Measurements from ENCODE around the gene SPINK7.
"Not testable (repeated sequence)": the region's sequence is repeated elsewhere in the genome, so short reads cannot be mapped to it uniquely, and the experiment has no call there.

The SPINK7 gene

DNA sequence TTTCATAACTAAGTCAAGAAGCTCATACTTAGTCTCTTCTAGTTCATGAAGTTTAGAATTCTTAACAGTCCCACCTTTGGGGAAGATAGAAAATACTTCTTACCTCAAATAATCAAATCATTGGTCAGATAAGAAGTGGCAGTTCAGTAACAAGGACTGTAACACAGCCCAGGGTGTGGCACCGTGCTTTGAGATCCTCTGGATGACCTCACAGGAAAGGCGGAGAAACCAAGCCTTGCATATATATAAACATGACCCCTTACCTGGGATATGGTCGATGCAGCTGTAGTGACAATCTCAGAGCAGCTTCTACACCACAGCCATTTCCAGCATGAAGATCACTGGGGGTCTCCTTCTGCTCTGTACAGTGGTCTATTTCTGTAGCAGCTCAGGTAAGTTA is at the start of gene SPINK7:
TSS of gene SPINK7 (plus strand) at position 271 of the 400 bp plus-strand sequence. CDS start at position 332, 61 bp downstream.
- DNase-seq: no peak
- TF ChIP-seq POLR2A (IDR thresholded peaks at IDR 0.05; ENCODE audit: low read length): no peak
- TF ChIP-seq GATA1 (IDR thresholded peaks at IDR 0.05; ENCODE audit: low read depth, low read length): no peak

DNA sequence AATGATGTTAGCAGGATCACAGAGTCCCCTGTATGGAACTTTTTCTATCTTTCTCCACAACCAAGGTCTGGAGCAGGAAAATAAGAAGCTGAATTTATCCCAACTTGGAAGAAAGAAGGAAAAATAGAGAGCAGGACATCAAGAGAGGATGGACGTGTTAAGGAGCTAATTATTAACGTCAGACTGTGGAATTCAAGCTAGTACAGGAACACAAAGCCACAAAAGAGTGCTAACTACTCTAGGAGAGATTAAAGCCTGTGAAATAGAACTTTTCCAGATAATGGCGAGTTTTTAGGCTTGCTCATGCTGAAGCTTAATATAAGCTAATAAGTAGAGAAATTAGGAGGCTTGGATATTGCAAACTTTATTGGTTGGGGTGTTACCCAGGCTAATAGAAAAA is 44.3 kb upstream of the SPINK7 start:
- DNase-seq: no peak
- no peak for TF ChIP-seq GATA1 (IDR thresholded peaks at IDR 0.05; ENCODE audit: low read depth, low read length)
- no peak for TF ChIP-seq POLR2A (IDR thresholded peaks at IDR 0.05; ENCODE audit: low read length)

GRCh38 chr5:148268566-148268965 is 43.7 kb upstream of the SPINK7 start, which contains the start of gene SPINK13:
Gene SPINK13 (plus strand): TSS chr5:148268794. CDS start chr5:148270073, 1,279 bp downstream.
- TF ChIP-seq GATA1 (IDR thresholded peaks at IDR 0.05; ENCODE audit: low read depth, low read length) (no peak), POLR2A (IDR thresholded peaks at IDR 0.05; ENCODE audit: low read length) (no peak)
- DNase-seq: no peak

DNA sequence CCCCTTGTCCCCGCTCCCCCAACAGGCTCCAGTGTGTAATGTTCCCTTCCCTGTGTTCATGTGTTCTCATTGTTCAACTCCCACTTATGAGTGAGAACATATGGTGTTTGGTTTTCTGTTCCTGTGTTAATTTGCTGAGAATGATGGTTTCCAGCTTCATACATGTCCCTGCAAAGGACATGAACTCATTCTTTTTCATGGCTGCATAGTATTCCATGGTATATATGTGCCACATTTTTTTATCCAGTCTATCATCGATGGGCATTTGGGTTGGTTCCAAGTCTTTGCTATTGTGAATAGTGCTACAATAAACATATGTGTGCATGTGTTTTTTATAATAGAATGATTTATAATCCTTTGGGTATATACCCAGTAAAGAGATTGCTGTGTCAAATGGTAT is 37.1 kb upstream of the SPINK7 start:
- DNase-seq: not testable (repeated sequence)

DNA sequence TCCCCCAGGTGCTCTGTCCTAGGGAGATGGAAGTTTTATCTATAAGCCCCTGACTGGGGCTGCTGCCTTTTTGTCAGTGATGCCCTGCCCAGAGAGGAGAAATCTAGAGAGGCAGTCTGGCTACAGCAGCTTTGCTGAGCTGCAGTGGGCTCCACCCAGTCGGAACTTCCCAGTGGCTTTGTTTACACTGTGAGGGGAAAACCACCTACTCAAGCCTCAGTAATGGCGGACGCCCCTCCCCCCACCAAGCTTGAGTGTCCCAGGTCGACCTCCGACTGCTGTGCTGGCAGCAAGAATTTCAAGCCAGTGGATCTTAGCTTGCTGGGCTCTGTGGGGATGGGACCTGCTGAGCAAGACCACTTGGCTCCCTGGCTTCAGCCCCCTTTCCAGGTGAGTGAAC is 31.3 kb upstream of the SPINK7 start:
- DNase-seq: not testable (repeated sequence)

DNA sequence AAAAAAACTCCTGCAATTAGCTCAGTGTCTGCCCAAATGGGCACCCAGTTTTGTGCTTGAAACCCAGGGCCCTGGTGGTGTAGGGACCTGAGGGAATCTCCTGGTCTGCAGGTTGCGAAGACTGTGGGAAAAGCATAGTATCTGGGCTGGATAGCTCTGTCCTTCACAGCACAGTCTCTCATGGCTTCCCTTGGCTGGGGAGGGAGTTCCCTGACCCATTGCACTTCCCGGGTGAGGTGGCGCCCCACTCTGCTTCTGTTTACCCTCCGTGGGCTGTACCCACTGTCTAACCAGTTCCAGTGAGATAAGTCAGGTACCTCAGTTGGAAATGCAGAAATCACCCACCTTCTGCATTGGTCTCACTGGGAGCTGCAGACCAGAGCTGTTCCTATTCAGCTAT is 30.9 kb upstream of the SPINK7 start:
- not testable (repeated sequence) for DNase-seq

- peak; percentile 7 to 25 for DNase-seq
- TF ChIP-seq POLR2A (IDR thresholded peaks at IDR 0.05; ENCODE audit: low read length): no peak
- TF ChIP-seq GATA1 (IDR thresholded peaks at IDR 0.05; ENCODE audit: low read depth, low read length): no peak
Observed at GRCh38 chr5:148290271-148291195, 21.7 kb upstream of the SPINK7 start.

DNA sequence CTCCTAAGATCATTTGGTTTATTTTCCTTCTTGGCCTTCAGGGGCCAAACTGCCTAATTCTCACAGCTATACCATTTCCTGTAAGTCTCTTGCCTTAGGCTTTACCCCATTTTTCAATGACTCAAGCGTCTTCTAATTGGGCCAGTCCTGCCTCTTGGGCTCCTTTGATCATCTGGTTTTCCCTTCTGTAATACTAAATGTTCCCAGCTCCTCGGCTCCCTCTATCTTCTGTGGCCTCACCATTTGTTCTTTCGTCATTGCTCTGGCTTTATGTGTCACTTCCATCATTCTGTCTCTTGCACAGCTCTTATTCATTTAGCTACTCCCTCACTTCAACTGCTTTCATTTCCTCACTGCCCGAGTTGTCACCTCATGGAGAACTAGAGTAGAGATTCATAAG is 14.5 kb upstream of the SPINK7 start:
- DNase-seq: no peak
- TF ChIP-seq POLR2A (IDR thresholded peaks at IDR 0.05; ENCODE audit: low read length): no peak
- no peak for TF ChIP-seq GATA1 (IDR thresholded peaks at IDR 0.05; ENCODE audit: low read depth, low read length)

- no peak for DNase-seq
- TF ChIP-seq GATA1 (IDR thresholded peaks at IDR 0.05; ENCODE audit: low read depth, low read length): no peak
- TF ChIP-seq POLR2A (IDR thresholded peaks at IDR 0.05; ENCODE audit: low read length): no peak
Observed at GRCh38 chr5:148306446-148306845, 5.8 kb upstream of the SPINK7 start.

GRCh38 chr5:148309019-148309418 is 3.2 kb upstream of the SPINK7 start:
- TF ChIP-seq POLR2A (IDR thresholded peaks at IDR 0.05; ENCODE audit: low read length) (no peak), GATA1 (IDR thresholded peaks at IDR 0.05; ENCODE audit: low read depth, low read length) (no peak)
- no peak for DNase-seq

- no peak for DNase-seq
- no peak for TF ChIP-seq POLR2A (IDR thresholded peaks at IDR 0.05; ENCODE audit: low read length)
- no peak for TF ChIP-seq GATA1 (IDR thresholded peaks at IDR 0.05; ENCODE audit: low read depth, low read length)
Observed at GRCh38 chr5:148309746-148310145, 2.5 kb upstream of the SPINK7 start.

- TF ChIP-seq GATA1 (IDR thresholded peaks at IDR 0.05; ENCODE audit: low read depth, low read length) (no peak), POLR2A (IDR thresholded peaks at IDR 0.05; ENCODE audit: low read length) (no peak)
- no peak for DNase-seq
Observed at GRCh38 chr5:148311484-148311883, 739 bp upstream of the SPINK7 start.

DNA sequence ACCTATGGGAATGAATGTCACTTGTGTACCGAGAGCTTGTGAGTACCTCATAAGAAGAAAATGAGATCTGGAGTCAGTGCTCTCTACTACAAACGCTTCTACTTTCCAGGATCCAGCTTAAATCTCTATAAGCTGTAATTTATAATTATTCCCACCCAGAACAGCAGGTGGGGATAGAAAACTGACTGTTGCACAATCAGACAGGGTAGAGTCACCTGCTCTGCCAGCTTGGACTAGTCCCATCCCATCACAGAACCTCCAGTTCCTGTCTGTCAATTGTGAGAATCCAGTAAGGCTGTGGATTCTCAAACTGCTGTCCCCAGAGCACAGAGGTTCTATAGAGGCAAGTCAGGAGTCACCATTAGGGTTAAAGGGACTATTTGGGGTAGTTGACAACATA is 2.0 kb downstream of the SPINK7 start:
- peak in 1 of 2 experiments; percentile 5 for DNase-seq
- TF ChIP-seq POLR2A (IDR thresholded peaks at IDR 0.05; ENCODE audit: low read length) (no peak), GATA1 (IDR thresholded peaks at IDR 0.05; ENCODE audit: low read depth, low read length) (no peak)

DNA sequence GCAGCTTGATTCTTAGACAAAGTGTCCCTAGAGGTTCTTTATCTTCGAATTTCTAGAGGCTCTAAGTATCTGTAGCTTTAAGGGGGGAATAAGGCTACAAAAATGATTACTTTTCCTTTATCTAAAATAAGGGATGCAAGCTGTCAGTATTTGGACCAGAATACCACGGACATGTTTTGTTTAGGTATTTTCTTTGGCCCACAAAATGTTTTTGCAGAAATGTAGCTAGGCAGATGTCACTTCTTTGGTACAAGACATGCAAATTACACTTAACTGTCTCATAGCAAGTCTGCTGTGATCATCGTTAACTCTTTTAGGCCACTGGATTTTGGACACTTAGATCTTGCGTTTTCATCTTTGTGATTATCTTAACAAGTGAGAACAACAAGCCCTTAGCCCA is 2.5 kb downstream of the SPINK7 start:
- DNase-seq: no peak
- TF ChIP-seq GATA1 (IDR thresholded peaks at IDR 0.05; ENCODE audit: low read depth, low read length) (no peak), POLR2A (IDR thresholded peaks at IDR 0.05; ENCODE audit: low read length) (no peak)

GRCh38 chr5:148320011-148320963 is 8.1 kb downstream of the SPINK7 start:
- not testable (repeated sequence) for DNase-seq
